ENCODE results near the gene FERD3L. TPM values are rescaled to one million over a fixed set of nuclear protein-coding genes. Genes with fewer than 3 reads are reported as not detected.

The FERD3L gene
- total RNA-seq, 1 donor from 2014 or later, result not detected

GRCh38 chr7:19175241-19175640 is 30.0 kb upstream of the FERD3L start:
- DNase-seq (ENCODE audit: low spot score), result no peak
- Mint-ChIP-seq H3K27ac (ENCODE audit: unreplicated experiment) (no peak overlapping the region), H3K4me3 (ENCODE audit: unreplicated experiment) (no peak overlapping the region), H3K36me3 (ENCODE audit: low read depth, unreplicated experiment) (no peaks in the 10 kb centered on the region), H3K9me3 (ENCODE audit: unreplicated experiment) (no peaks in the 10 kb centered on the region), H3K27me3 (ENCODE audit: unreplicated experiment) (no peaks in the 10 kb centered on the region), H3K4me1 (ENCODE audit: unreplicated experiment) (peaks cover 3% of the 10 kb centered on the region)
- TF ChIP-seq CTCF (IDR thresholded peaks at IDR 0.05; ENCODE audit: unreplicated experiment), result no peak

- no peak for DNase-seq (ENCODE audit: low spot score)
- no peaks in the 10 kb centered on the region for H3K36me3 Mint-ChIP-seq (ENCODE audit: low read depth, unreplicated experiment)
- peaks cover 2% of the 10 kb centered on the region for H3K27me3 Mint-ChIP-seq (ENCODE audit: unreplicated experiment)
- H3K4me3 Mint-ChIP-seq (ENCODE audit: unreplicated experiment), result no peak overlapping the region
- no peak for TF ChIP-seq CTCF (IDR thresholded peaks at IDR 0.05; ENCODE audit: unreplicated experiment)
- H3K9me3 Mint-ChIP-seq (ENCODE audit: unreplicated experiment), result no peaks in the 10 kb centered on the region
- H3K27ac Mint-ChIP-seq (ENCODE audit: unreplicated experiment), result no peak overlapping the region
- no peaks in the 10 kb centered on the region for H3K4me1 Mint-ChIP-seq (ENCODE audit: unreplicated experiment)
These were observed 16.4 kb upstream of the FERD3L start for GRCh38 chr7:19161671-19162070.

GRCh38 chr7:19146699-19147098 is 1.5 kb upstream of the FERD3L start:
- Mint-ChIP-seq H3K27ac (ENCODE audit: unreplicated experiment) (no peak overlapping the region), H3K4me1 (ENCODE audit: unreplicated experiment) (peaks cover 17% of the 10 kb centered on the region), H3K36me3 (ENCODE audit: low read depth, unreplicated experiment) (no peaks in the 10 kb centered on the region), H3K9me3 (ENCODE audit: unreplicated experiment) (no peaks in the 10 kb centered on the region), H3K4me3 (ENCODE audit: unreplicated experiment) (no peak overlapping the region), H3K27me3 (ENCODE audit: unreplicated experiment) (peaks cover 11% of the 10 kb centered on the region)
- DNase-seq (ENCODE audit: low spot score), result peak; percentile 33
- no peak for TF ChIP-seq CTCF (IDR thresholded peaks at IDR 0.05; ENCODE audit: unreplicated experiment)

GRCh38 chr7:19145434-19146115 is 354 bp upstream of the FERD3L start:
- TF ChIP-seq CTCF (IDR thresholded peaks at IDR 0.05; ENCODE audit: unreplicated experiment), result no peak
- Mint-ChIP-seq H3K27me3 (ENCODE audit: unreplicated experiment) (peaks cover 11% of the 10 kb centered on the region), H3K4me3 (ENCODE audit: unreplicated experiment) (peak overlapping the region; percentile 92), H3K4me1 (ENCODE audit: unreplicated experiment) (peaks cover 17% of the 10 kb centered on the region), H3K27ac (ENCODE audit: unreplicated experiment) (no peak overlapping the region), H3K9me3 (ENCODE audit: unreplicated experiment) (no peaks in the 10 kb centered on the region), H3K36me3 (ENCODE audit: low read depth, unreplicated experiment) (no peaks in the 10 kb centered on the region)
- DNase-seq (ENCODE audit: low spot score), result no peak

GRCh38 chr7:19143881-19144574 is 1.2 kb downstream of the FERD3L start:
- Mint-ChIP-seq H3K4me3 (ENCODE audit: unreplicated experiment) (peak overlapping the region; percentile 93), H3K4me1 (ENCODE audit: unreplicated experiment) (peaks cover 17% of the 10 kb centered on the region), H3K27ac (ENCODE audit: unreplicated experiment) (no peak overlapping the region), H3K9me3 (ENCODE audit: unreplicated experiment) (no peaks in the 10 kb centered on the region), H3K27me3 (ENCODE audit: unreplicated experiment) (peaks cover 11% of the 10 kb centered on the region), H3K36me3 (ENCODE audit: low read depth, unreplicated experiment) (no peaks in the 10 kb centered on the region)
- peak; percentile 23 for DNase-seq (ENCODE audit: low spot score)
- TF ChIP-seq CTCF (IDR thresholded peaks at IDR 0.05; ENCODE audit: unreplicated experiment), result no peak

Data from endothelial cell (in vitro differentiated cells).